ENCODE data around the gene DNAH14.

- TF ChIP-seq CTCF (IDR thresholded peaks at IDR 0.05; ENCODE audit: poor library complexity, severe bottlenecking) (no peak), EZH2 (IDR thresholded peaks at IDR 0.05; ENCODE audit: borderline replicate concordance, insufficient read depth, low read length, poor library complexity, severe bottlenecking) (no peak), EP300 (conservative IDR thresholded peaks at IDR 0.05; ENCODE audit: poor library complexity, severe bottlenecking) (no peak), POLR2AphosphoS5 (IDR thresholded peaks at IDR 0.05) (no peak), TAF1 (IDR thresholded peaks at IDR 0.05; ENCODE audit: low read depth) (no peak), MXI1 (conservative IDR thresholded peaks at IDR 0.05; ENCODE audit: poor library complexity, severe bottlenecking) (no peak), REST (IDR thresholded peaks at IDR 0.05; ENCODE audit: borderline replicate concordance) (no peak)
Measured at GRCh38 chr1:225299624-225300023, 370.1 kb downstream of the DNAH14 start.
